Amygdala (tissue), 56 donors: ENCODE measurements around the gene PLCB3.
A peak's percentile ranks its signal among the peaks of the same experiment; 100 is the strongest.

Source experiments
- DNase-seq, 56 donors: peaks; one replicate each; lab custom pipeline; 2025; lab: John Stamatoyannopoulos, UW

PLCB3 gene

GRCh38 chr11:64247729-64248531, 3.4 kb upstream of the PLCB3 start:
- peak in 1 of 56 donors; percentile 84 for DNase-seq

GRCh38 chr11:64248578-64248977, 2.8 kb upstream of the PLCB3 start:
- no peak for DNase-seq

- no peak for DNase-seq
Measured at GRCh38 chr11:64249038-64249437, 2.3 kb upstream of the PLCB3 start.

- no peak for DNase-seq
Measured at GRCh38 chr11:64249563-64250414, 1.5 kb upstream of the PLCB3 start.

GRCh38 chr11:64250415-64251015, 815 bp upstream of the PLCB3 start:
- DNase-seq = no peak

GRCh38 chr11:64251753-64252002, 348 bp downstream of the PLCB3 start:
- no peak for DNase-seq

- DNase-seq = peak in 3 of 56 donors; percentile 13 to 40 (median 18)
Measured at GRCh38 chr11:64252003-64252872, 908 bp downstream of the PLCB3 start.

- no peak for DNase-seq
Measured at GRCh38 chr11:64253043-64253442, 1.7 kb downstream of the PLCB3 start.

GRCh38 chr11:64253481-64253880, 2.2 kb downstream of the PLCB3 start:
- peak in 34 of 56 donors; percentile 7 to 75 (median 45) for DNase-seq

GRCh38 chr11:64254326-64254725, 3.0 kb downstream of the PLCB3 start:
- DNase-seq = no peak

- DNase-seq = no peak
Measured at GRCh38 chr11:64255135-64256128, 4.1 kb downstream of the PLCB3 start.

- no peak for DNase-seq
Measured at GRCh38 chr11:64256300-64256699, 5.0 kb downstream of the PLCB3 start.

- no peak for DNase-seq
Measured at GRCh38 chr11:64258356-64258755, 7.0 kb downstream of the PLCB3 start.

GRCh38 chr11:64258946-64259532, 7.7 kb downstream of the PLCB3 start:
- peak in 1 of 56 donors; percentile 26 for DNase-seq

- DNase-seq = no peak
Measured at GRCh38 chr11:64259533-64260067, 8.3 kb downstream of the PLCB3 start.

- no peak for DNase-seq
Measured at GRCh38 chr11:64260147-64260708, 8.9 kb downstream of the PLCB3 start.

GRCh38 chr11:64261556-64262080, 10.3 kb downstream of the PLCB3 start:
- no peak for DNase-seq
